Vagina (tissue), 2 donors: Measurements from ENCODE around the gene SAFB. TPM values are rescaled to one million over a fixed set of nuclear protein-coding genes. Genes with fewer than 3 reads are reported as not detected.

ENCODE experiments used
- DNase-seq, 2 donors: peaks; one replicate each; pipeline ENCODE4 v3.0.0-alpha.2; 2017; ENCODE audit errors: extremely low spot score in 2 of 2
- H3K27ac ChIP-seq: fragments of 200-600 bp; sonication (generic); one replicate; pipeline ENCODE4 v1.5.1; 2019
- H3K27me3 ChIP-seq: fragments of 200-600 bp; sonication (generic); one replicate; pipeline ENCODE4 v1.5.1; 2019
- H3K36me3 ChIP-seq, 2 donors: fragments of 200-600 bp; sonication (generic); one replicate each; pipeline ENCODE4 v1.5.1; 2017 to 2019
- H3K4me1 ChIP-seq: fragments of 200-600 bp; sonication (generic); one replicate; pipeline ENCODE4 v1.5.1; 2019
- H3K4me3 ChIP-seq, 2 donors: fragments of 200-600 bp; sonication (generic); 1 replicate in 1 of 2; 2 replicates in 1 of 2; pipeline ENCODE4 v1.5.1; 2016 to 2019
- H3K9me3 ChIP-seq: fragments of 200-600 bp; sonication (generic); one replicate; pipeline ENCODE4 v1.5.1; 2019
- POLR2A ChIP-seq, 2 donors: fragments of 450-650 bp; IDR thresholded peaks; one replicate each; pipeline ENCODE4 v1.6.1; 2017; ENCODE audit warnings: antibody characterized with exemption in 2 of 2, mild to moderate bottlenecking in 2 of 2, moderate library complexity in 2 of 2
- POLR2AphosphoS5 ChIP-seq, 2 donors: sonication (generic); formaldehyde crosslinking; IDR thresholded peaks; one replicate each; pipeline ENCODE4 v1.9.0; 2017; ENCODE audit warnings: antibody characterized with exemption in 2 of 2, mild to moderate bottlenecking in 2 of 2, low read depth in 1 of 2; ENCODE audit not compliant: insufficient read depth in 1 of 2
- intact Hi-C: fragments of 100-400 bp; cut with DNase I; formaldehyde crosslinking; loops from one replicate; pipeline ENCODE4 v1.15.1; 2023
- total RNA-seq: library from RNA; depleted of rRNA; stranded (reverse); fragments of >200 nt; gene quantifications from one replicate; pipeline ENCODE4 v1.2.3, GENCODE V29; 2016
- TF ChIP-seq, protein P1 (sequence below), 3 experiments: fragments of 450-650 bp in 2 of 3; fragments of 200-600 bp in 1 of 3; sonication (generic) in 1 of 3; IDR thresholded peaks; one replicate each; pipeline ENCODE4 v1.5.1; 2017 to 2019; ENCODE audit warnings: antibody characterized with exemption in 3 of 3, mild to moderate bottlenecking in 2 of 3, moderate library complexity in 2 of 3

The SAFB gene
- total RNA-seq, 1 donor from 2014 or later, result 145 TPM

GRCh38 chr19:5677136-5677535 lies 54.3 kb downstream of the SAFB start:
- DNase-seq, result no peak
- Histone ChIP-seq H3K4me3 (no peak overlapping the region), H3K4me1 (peaks cover 21% of the 10 kb centered on the region), H3K27ac (no peak overlapping the region), H3K27me3 (no peaks in the 10 kb centered on the region), H3K9me3 (no peaks in the 10 kb centered on the region), H3K36me3 (no peaks in the 10 kb centered on the region)
- intact Hi-C loops, result no loop called here
- TF ChIP-seq POLR2AphosphoS5 (IDR thresholded peaks at IDR 0.05; ENCODE audit: insufficient read depth in 1 of 2, low read depth in 1 of 2), result no peak
- no peak for TF ChIP-seq POLR2A (IDR thresholded peaks at IDR 0.05)
- TF ChIP-seq, protein P1, sequence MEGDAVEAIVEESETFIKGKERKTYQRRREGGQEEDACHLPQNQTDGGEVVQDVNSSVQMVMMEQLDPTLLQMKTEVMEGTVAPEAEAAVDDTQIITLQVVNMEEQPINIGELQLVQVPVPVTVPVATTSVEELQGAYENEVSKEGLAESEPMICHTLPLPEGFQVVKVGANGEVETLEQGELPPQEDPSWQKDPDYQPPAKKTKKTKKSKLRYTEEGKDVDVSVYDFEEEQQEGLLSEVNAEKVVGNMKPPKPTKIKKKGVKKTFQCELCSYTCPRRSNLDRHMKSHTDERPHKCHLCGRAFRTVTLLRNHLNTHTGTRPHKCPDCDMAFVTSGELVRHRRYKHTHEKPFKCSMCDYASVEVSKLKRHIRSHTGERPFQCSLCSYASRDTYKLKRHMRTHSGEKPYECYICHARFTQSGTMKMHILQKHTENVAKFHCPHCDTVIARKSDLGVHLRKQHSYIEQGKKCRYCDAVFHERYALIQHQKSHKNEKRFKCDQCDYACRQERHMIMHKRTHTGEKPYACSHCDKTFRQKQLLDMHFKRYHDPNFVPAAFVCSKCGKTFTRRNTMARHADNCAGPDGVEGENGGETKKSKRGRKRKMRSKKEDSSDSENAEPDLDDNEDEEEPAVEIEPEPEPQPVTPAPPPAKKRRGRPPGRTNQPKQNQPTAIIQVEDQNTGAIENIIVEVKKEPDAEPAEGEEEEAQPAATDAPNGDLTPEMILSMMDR (IDR thresholded peaks at IDR 0.05), result no peak

GRCh38 chr19:5677580-5677979 lies 54.7 kb downstream of the SAFB start:
- intact Hi-C loops, result no loop called here
- TF ChIP-seq POLR2AphosphoS5 (IDR thresholded peaks at IDR 0.05; ENCODE audit: insufficient read depth in 1 of 2, low read depth in 1 of 2), result no peak
- no peak for TF ChIP-seq POLR2A (IDR thresholded peaks at IDR 0.05)
- TF ChIP-seq, protein P1 (IDR thresholded peaks at IDR 0.05), result no peak
- no peaks in the 10 kb centered on the region for H3K27me3 ChIP-seq
- no peak overlapping the region for H3K27ac ChIP-seq
- H3K4me1 ChIP-seq, result peaks cover 21% of the 10 kb centered on the region
- DNase-seq, result no peak
- H3K4me3 ChIP-seq, result no peak overlapping the region
- H3K36me3 ChIP-seq, result no peaks in the 10 kb centered on the region
- no peaks in the 10 kb centered on the region for H3K9me3 ChIP-seq

DNA sequence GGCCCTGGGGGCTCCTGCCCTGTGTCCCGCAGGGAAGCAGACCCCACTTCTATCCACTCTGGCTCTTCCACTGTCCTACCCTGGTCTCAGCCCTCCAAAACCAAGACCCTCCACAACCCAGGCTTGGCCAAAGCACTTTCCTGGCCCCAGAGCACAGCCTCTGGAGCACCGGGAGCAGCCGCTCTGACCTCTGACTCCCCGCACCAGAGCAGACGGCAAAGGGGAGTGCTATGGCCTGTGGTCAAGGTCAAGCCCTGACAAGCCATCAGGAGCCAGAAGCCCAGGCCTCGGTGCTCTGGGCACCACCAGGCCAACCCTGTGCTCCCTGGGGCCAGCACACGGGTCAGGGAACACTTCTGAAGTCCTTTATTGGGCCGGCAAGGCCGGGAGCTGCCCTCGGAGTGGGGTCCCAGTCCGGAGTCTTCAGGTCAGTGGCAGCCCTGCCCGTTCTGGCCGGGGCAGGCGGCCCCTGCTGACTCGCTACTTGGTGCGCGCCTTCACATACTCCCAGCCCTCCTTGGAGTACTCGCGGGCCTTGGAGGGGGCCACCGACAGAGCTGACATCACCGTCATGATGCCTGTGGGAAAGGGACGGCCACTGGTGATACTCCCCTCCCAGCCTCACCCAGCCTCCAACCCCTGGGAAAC lies 55.3 kb downstream of the SAFB start:
- TF ChIP-seq, protein P1 (IDR thresholded peaks at IDR 0.05), result no peak
- DNase-seq, result no peak
- no peak overlapping the region for H3K4me3 ChIP-seq
- intact Hi-C loops, result no loop called here
- H3K4me1 ChIP-seq, result peaks cover 21% of the 10 kb centered on the region
- no peak overlapping the region for H3K27ac ChIP-seq
- no peaks in the 10 kb centered on the region for H3K9me3 ChIP-seq
- H3K27me3 ChIP-seq, result no peaks in the 10 kb centered on the region
- no peaks in the 10 kb centered on the region for H3K36me3 ChIP-seq

GRCh38 chr19:5679289-5680083 lies 56.6 kb downstream of the SAFB start:
- H3K36me3 ChIP-seq, result no peaks in the 10 kb centered on the region
- H3K27ac ChIP-seq, result peak overlapping the region; percentile 90
- H3K27me3 ChIP-seq, result no peaks in the 10 kb centered on the region
- TF ChIP-seq POLR2A (IDR thresholded peaks at IDR 0.05) (no peak), POLR2AphosphoS5 (IDR thresholded peaks at IDR 0.05; ENCODE audit: insufficient read depth in 1 of 2, low read depth in 1 of 2) (no peak)
- TF ChIP-seq, protein P1 (IDR thresholded peaks at IDR 0.05), result no peak
- intact Hi-C loops, result no loop called here
- no peaks in the 10 kb centered on the region for H3K9me3 ChIP-seq
- H3K4me3 ChIP-seq, result peak overlapping the region; percentile 85 to 96
- no peak for DNase-seq
- H3K4me1 ChIP-seq, result peaks cover 21% of the 10 kb centered on the region

- no peak for DNase-seq
- peak overlapping the region; percentile 85 to 96 for H3K4me3 ChIP-seq
- peak overlapping the region; percentile 90 for H3K27ac ChIP-seq
- no peak for TF ChIP-seq POLR2AphosphoS5 (IDR thresholded peaks at IDR 0.05; ENCODE audit: insufficient read depth in 1 of 2, low read depth in 1 of 2)
- TF ChIP-seq, protein P1 (IDR thresholded peaks at IDR 0.05), result peak in 1 of 3 experiments; percentile 5
- H3K4me1 ChIP-seq, result peaks cover 21% of the 10 kb centered on the region
- no peaks in the 10 kb centered on the region for H3K9me3 ChIP-seq
- intact Hi-C loops, result no loop called here
- no peaks in the 10 kb centered on the region for H3K27me3 ChIP-seq
- no peaks in the 10 kb centered on the region for H3K36me3 ChIP-seq
Observed at GRCh38 chr19:5680084-5680436, 57.2 kb downstream of the SAFB start.
